GM19328 (cell line): ENCODE results near the gene TMEM131L.
"Not testable (repeated sequence)": the region's sequence is repeated elsewhere in the genome, so short reads cannot be mapped to it uniquely, and the experiment has no call there.

Source experiments
- ATAC-seq: cut with Tn5 transposase; IDR thresholded peaks from one replicate; pipeline ENCODE4 v1.9.1; 2021; ENCODE audit warnings: mild to moderate bottlenecking, moderate library complexity; ENCODE audit not compliant: unreplicated experiment

Gene TMEM131L

DNA sequence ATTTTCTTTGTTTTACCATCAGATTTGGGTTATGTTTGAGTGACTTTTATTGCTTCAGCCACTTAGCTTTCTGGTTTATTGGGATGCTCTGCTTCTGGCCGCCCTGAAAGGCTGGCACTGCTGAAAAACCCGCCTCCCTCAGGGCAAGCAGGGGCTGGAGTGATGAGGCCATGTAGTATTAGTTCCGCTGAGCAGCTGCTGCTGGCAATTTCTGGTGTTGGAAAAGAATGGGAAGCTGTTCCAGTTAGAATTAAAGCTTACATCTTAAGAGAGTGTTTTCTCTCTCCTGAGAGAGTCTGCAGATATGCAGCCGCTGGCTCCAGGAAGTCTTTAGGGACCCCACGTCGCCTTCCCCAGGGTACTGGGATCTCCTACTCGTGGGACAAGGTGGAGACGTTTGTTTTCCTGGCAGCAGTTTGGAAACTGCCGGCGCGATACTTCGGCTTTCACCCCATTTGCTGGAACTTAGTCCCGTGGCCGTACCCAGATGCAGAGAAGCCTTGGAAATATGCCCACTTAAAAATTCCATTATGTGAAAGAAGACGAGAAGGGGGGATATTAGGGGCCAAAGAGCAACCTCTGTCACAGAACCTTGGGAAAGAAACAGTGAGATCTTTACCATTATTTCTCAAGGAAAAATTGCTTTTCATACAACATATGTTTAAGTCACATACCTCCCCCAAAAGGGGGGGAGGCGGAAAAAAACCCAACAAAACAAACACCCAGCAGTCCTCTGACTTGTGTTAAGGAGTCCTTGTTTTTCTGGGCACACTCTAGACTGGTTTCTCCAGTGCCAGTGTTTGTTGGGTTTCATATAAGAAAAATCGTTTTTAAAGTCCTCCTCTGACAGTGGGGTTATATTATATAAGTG is 72.6 kb downstream of the TMEM131L start:
- ATAC-seq, result no peak

- no peak for ATAC-seq
Observed at GRCh38 chr4:153539422-153539821, 73.3 kb downstream of the TMEM131L start.

- ATAC-seq, result no peak
Observed at GRCh38 chr4:153541456-153542096, 75.4 kb downstream of the TMEM131L start.

- ATAC-seq, result no peak
Observed at GRCh38 chr4:153542131-153542530, 76.0 kb downstream of the TMEM131L start.

DNA sequence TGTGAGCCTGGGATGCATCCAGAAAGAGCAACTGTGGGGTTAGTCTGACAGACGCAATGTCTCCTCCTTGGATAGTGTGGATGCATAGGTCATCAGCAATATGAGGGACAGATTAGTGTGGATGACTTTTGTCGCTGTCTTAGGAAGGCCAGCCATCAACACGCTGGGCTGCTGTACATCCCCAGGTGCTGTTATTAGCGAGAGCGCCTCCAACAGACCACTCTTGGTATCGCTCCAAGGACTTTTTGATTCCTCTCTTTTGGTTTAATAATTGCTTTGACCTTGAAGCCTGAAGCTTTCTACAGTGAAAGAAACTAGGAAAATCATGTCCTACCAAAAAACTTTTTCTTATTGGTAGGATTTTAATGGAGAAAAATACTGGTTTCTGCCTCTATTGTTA is 76.7 kb downstream of the TMEM131L start:
- ATAC-seq, result no peak

GRCh38 chr4:153543351-153543750 is 77.2 kb downstream of the TMEM131L start:
- no peak for ATAC-seq

DNA sequence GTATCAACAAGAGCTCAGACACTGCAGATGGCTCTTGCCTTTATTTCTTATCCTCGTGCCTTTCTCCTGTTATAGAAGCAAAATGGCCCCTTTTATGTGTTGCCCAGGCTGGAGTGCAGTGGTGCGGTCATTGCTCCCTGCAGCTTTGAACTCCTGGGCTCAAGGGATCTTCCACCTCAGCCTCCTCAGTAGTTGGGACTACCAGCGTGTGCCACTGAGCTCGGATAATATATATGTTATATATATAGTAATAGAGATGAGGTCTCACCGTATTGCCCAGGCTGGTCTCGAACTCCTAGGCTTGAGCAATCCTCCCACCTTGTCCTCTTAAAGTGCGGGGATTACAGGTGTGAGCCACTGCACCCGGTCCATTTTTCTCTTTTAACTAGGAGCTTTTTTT is 79.7 kb downstream of the TMEM131L start:
- no peak for ATAC-seq

GRCh38 chr4:153546280-153546679 is 80.1 kb downstream of the TMEM131L start:
- ATAC-seq, result no peak

GRCh38 chr4:153547520-153547919 is 81.4 kb downstream of the TMEM131L start:
- no peak for ATAC-seq

GRCh38 chr4:153548907-153549306 is 82.7 kb downstream of the TMEM131L start:
- ATAC-seq, result not testable (repeated sequence)

- ATAC-seq, result no peak
Observed at GRCh38 chr4:153549405-153549804, 83.2 kb downstream of the TMEM131L start.

DNA sequence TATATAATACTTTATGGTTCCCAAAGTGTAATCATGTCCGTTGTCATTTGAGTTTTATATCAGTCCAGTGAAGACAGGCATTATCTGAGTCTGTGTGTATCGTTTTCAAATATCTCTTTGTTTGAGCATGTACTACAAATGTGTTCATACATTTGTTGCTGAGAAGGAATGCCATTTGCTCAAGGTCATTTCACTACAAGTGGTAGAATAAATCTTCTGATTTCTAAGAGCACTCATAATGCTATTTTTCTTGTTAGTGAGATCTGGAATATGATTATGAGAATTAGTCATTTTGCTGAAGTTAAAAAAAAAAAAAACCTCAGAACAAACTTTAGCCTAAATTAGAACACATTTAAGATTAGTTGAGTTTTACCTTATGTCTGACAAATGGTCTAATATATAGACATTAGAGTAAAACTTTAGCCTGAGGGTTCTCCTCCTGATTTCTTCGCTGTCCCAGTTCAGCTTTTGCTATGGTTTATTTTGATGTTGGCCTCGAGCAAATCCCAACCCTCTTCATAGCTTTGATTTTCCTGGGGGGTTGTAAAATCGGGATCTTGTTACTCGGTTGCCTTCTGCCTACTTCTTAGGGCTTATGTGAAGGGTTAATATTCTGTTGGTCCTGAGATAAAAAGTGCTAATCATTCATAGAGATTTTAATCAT is 87.1 kb downstream of the TMEM131L start:
- ATAC-seq, result no peak

GRCh38 chr4:153553819-153554170 is 87.6 kb downstream of the TMEM131L start:
- no peak for ATAC-seq

GRCh38 chr4:153555730-153556434 is 89.7 kb downstream of the TMEM131L start:
- ATAC-seq, result no peak

DNA sequence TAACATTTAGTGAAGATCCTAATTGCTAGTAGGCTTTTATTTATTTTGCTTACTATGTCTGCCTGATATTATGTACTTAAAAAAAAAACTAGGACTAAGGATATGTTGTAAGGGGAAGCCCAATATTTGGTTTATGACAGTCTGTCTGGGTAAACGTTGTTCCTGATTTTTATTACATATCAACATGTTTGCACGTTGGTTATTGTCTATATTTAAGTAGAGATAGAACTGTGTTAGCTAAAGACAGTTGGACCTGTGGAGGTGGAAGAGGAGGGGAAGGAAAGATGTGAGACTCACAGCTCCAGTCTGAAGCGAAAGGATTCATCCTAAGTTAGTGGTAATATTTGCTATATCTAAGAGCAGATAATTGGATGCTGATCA is 90.3 kb downstream of the TMEM131L start:
- ATAC-seq, result no peak

DNA sequence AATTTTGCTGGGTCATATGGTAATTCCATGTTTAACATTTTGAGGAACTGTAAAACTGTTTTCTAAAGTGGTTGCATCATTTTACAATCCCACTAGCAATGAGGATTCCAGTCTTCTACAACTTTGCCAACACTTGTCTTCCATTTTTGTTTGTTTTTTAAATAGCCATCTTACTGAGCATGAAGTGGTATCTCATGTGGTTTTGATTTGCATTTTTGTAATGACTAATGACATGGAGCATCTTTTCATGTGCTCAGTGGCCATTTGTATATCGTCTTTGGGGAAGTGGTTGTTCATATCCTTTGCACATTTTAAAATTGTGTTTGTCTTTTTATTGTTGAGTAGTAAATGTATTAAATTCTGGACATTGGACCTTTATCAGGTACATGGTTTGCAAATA is 94.7 kb downstream of the TMEM131L start:
- ATAC-seq, result no peak

GRCh38 chr4:153564630-153565525 is 98.7 kb downstream of the TMEM131L start:
- ATAC-seq, result no peak

DNA sequence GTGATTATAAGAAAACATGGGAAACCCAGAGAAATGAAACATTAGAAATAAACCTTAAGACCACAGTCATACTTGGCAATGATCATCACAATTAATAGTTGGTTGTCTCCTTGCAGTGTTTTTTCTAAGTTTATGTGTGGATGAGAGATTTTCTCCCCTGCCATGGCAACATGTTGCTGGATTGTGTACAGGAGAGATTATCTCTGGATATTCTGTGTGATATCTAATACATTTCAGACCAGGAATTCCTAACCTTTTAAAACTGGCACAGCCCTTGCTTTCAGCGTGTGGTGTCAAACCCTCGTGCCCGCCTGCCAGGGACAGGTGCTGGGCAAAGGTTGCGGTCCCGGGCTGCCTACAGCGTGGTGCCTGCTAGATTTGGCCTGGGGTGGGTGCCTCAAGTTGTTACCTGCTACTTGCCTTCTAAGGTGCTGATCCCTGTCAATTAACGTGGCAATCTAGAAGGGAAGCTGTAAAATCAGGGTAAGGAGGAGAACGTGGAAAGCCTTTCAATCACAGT is 100.5 kb downstream of the TMEM131L start:
- ATAC-seq, result no peak

DNA sequence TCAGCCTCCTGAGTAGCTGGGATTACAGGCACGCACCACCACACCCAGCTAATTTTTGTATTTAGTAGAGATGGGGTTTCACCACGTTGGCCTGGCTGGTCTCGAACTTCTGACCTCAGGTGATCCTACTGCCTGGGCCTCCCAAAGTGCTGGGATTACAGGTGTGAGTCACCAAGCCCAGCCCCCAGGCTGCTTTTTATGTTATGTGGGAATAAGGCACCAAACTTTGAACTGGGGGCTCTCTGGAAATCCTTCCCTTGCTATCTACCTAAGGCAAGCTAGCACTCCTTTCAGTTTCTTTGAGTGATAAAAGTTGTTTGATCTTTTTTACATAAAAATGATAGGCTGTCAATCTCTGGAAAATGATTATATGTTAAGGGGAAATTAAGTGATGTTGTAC is 101.5 kb downstream of the TMEM131L start:
- not testable (repeated sequence) for ATAC-seq
